ENCODE results near the gene ALG8.

The ALG8 gene

DNA sequence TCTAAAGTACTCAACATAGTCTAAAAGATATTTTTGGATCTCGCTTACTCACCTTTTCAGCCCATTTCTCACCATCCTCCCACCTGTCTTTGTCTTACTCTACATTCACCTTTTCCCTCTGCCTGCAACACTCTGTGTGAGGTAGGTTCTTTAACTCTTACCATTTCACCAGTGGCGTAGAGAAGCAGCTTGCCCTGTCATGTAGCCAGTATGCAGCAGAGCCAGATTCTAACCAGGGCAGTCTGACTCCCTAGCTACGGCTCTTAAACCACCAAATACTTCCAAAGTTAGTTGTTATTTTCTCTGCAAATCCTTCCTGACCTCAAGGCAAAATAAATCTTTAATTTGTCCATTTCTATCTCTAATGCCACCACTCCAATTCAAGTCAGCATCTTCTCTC, 7.5 kb downstream of the ALG8 start:
- no peak overlapping the region for H2AFZ ChIP-seq (ENCODE audit: low read depth, low read length)
- peaks cover 16% of the 10 kb centered on the region for H3K79me1 ChIP-seq (replicated peaks; ENCODE audit: low read length, poor library complexity, severe bottlenecking)
- H3K4me2 ChIP-seq (ENCODE audit: low read length, poor library complexity, severe bottlenecking), result no peak overlapping the region
- no peak overlapping the region for H3K14ac ChIP-seq (ENCODE audit: low read length in 2 of 2)
- H4K91ac ChIP-seq (ENCODE audit: low read length), result no peak overlapping the region
- H3K4me1 ChIP-seq (ENCODE audit: control insufficient read depth, insufficient read depth, low read depth, low read length), result no peaks in the 10 kb centered on the region
- no peak overlapping the region for H3K4me3 ChIP-seq (ENCODE audit: insufficient read depth in 1 of 2, low read depth in 1 of 2, low read length in 2 of 2)
- H3K9me3 ChIP-seq (ENCODE audit: control insufficient read depth, low read length), result no peaks in the 10 kb centered on the region
- H2BK12ac ChIP-seq (ENCODE audit: low read length in 2 of 2), result no peak overlapping the region
- H3K4ac ChIP-seq (ENCODE audit: low read depth in 1 of 2, low read length in 2 of 2), result no peak overlapping the region
- no peak overlapping the region for H4K8ac ChIP-seq (ENCODE audit: low read length)
- no peak overlapping the region for H3K27ac ChIP-seq (ENCODE audit: low read length, poor library complexity, severe bottlenecking)
- no peak overlapping the region for H2AK5ac ChIP-seq (ENCODE audit: low read length, severe bottlenecking)
- no peak for DNase-seq
- H3K36me3 ChIP-seq (ENCODE audit: control insufficient read depth in 1 of 2, insufficient read depth in 2 of 2, low read depth in 1 of 2, low read length in 2 of 2), result peaks cover 0 to 15% of the 10 kb centered on the region in 2 experiments
- no peak overlapping the region for H2BK15ac ChIP-seq (ENCODE audit: low read depth, poor library complexity, severe bottlenecking)
- 65% methylated on average over 3 of the region's 3 CpGs for WGBS
- no peak overlapping the region for H3K9ac ChIP-seq (ENCODE audit: low read length)
- no peak overlapping the region for H2BK120ac ChIP-seq (ENCODE audit: low read depth, low read length)
- no peak overlapping the region for H3K18ac ChIP-seq (ENCODE audit: low read depth in 1 of 2, low read length in 2 of 2)
- no peaks in the 10 kb centered on the region for H3K27me3 ChIP-seq (ENCODE audit: control insufficient read depth in 1 of 2, insufficient read depth in 1 of 2, low read length in 2 of 2)
- H2BK5ac ChIP-seq (ENCODE audit: low read depth, low read length, poor library complexity, severe bottlenecking), result no peak overlapping the region
- no peak overlapping the region for H3K23ac ChIP-seq (ENCODE audit: low read length in 2 of 2)

DNA sequence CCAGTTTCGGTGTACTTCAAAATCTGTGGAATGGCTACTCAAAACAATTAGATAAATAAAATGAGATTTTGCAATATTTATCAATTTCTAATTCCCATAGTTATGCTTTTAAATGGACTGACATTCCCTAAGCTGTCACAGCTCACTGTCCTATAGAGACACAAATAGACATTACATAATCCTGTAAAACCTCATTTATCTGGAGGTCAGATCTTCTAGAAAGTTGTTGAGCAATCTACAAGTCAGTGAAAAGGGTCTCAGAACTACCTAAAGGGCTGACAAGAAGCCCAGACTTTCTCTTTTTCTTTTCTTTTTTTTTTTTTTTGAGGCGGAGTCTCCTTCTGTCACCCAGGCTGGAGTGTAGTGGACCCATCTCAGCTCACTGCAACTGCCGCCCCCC, 12.0 kb downstream of the ALG8 start:
- WGBS, result 100% methylated on average over 2 of the region's 3 CpGs
- Histone ChIP-seq H3K18ac (ENCODE audit: low read depth in 1 of 2, low read length in 2 of 2) (no peak overlapping the region), H2AFZ (ENCODE audit: low read depth, low read length) (no peak overlapping the region), H3K9ac (ENCODE audit: low read length) (no peak overlapping the region), H4K91ac (ENCODE audit: low read length) (no peak overlapping the region), H2BK120ac (ENCODE audit: low read depth, low read length) (no peak overlapping the region), H4K8ac (ENCODE audit: low read length) (no peak overlapping the region), H3K4me2 (ENCODE audit: low read length, poor library complexity, severe bottlenecking) (no peak overlapping the region), H2BK5ac (ENCODE audit: low read depth, low read length, poor library complexity, severe bottlenecking) (no peak overlapping the region), H3K79me1 (replicated peaks; ENCODE audit: low read length, poor library complexity, severe bottlenecking) (peaks cover 11% of the 10 kb centered on the region), H3K4me1 (ENCODE audit: control insufficient read depth, insufficient read depth, low read depth, low read length) (no peaks in the 10 kb centered on the region), H3K9me3 (ENCODE audit: control insufficient read depth, low read length) (no peaks in the 10 kb centered on the region), H3K4me3 (ENCODE audit: insufficient read depth in 1 of 2, low read depth in 1 of 2, low read length in 2 of 2) (no peak overlapping the region), H3K4ac (ENCODE audit: low read depth in 1 of 2, low read length in 2 of 2) (no peak overlapping the region), H2BK15ac (ENCODE audit: low read depth, poor library complexity, severe bottlenecking) (no peak overlapping the region), H3K27me3 (ENCODE audit: control insufficient read depth in 1 of 2, insufficient read depth in 1 of 2, low read length in 2 of 2) (no peaks in the 10 kb centered on the region), H2AK5ac (ENCODE audit: low read length, severe bottlenecking) (no peak overlapping the region), H3K23ac (ENCODE audit: low read length in 2 of 2) (no peak overlapping the region), H2BK12ac (ENCODE audit: low read length in 2 of 2) (no peak overlapping the region), H3K14ac (ENCODE audit: low read length in 2 of 2) (no peak overlapping the region), H3K27ac (ENCODE audit: low read length, poor library complexity, severe bottlenecking) (no peak overlapping the region), H3K36me3 (ENCODE audit: control insufficient read depth in 1 of 2, insufficient read depth in 2 of 2, low read depth in 1 of 2, low read length in 2 of 2) (peaks cover 7 to 14% of the 10 kb centered on the region in 2 experiments)
- no peak for DNase-seq

DNA sequence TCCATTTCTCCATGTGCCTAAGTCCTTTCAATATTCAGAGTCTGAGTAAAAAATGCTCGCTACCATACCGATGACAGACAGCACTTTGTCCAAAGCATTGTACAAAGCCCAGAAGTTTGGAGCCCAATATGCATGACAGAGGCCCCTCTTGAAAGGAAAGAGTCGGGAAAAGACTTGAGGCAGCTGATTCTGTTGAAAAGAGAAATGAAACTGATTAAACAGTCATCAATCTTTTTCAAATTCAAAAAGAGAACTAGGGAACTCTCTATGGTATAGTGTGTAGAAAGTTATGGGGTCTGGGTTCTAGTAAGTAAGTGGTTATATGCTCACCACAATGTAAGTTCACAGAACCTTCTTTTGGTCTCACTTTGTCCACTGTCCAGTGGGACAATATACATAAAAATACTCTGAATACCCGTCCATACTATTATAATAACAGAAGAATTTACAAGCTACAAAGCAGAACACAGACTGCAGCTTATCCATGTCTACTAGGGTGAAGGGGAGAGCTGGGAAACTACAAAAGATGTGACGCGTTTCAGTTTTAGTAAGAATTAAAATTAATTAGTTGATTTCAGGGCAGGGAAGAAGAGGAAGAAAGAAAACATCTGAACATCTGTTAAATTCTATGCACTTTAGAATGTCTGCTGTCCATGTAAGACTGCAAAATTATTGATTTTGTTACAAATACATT, 26.7 kb downstream of the ALG8 start:
- no peak overlapping the region for H3K4me3 ChIP-seq (ENCODE audit: insufficient read depth in 1 of 2, low read depth in 1 of 2, low read length in 2 of 2)
- H3K9ac ChIP-seq (ENCODE audit: low read length), result no peak overlapping the region
- no peak overlapping the region for H3K23ac ChIP-seq (ENCODE audit: low read length in 2 of 2)
- H3K18ac ChIP-seq (ENCODE audit: low read depth in 1 of 2, low read length in 2 of 2), result no peak overlapping the region
- H2AK5ac ChIP-seq (ENCODE audit: low read length, severe bottlenecking), result no peak overlapping the region
- no peak overlapping the region for H3K4ac ChIP-seq (ENCODE audit: low read depth in 1 of 2, low read length in 2 of 2)
- H3K27ac ChIP-seq (ENCODE audit: low read length, poor library complexity, severe bottlenecking), result no peak overlapping the region
- no peak overlapping the region for H2BK120ac ChIP-seq (ENCODE audit: low read depth, low read length)
- no peak overlapping the region for H4K91ac ChIP-seq (ENCODE audit: low read length)
- 100% methylated on average over 5 of the region's 6 CpGs for WGBS
- H3K14ac ChIP-seq (ENCODE audit: low read length in 2 of 2), result no peak overlapping the region
- H3K79me1 ChIP-seq (replicated peaks; ENCODE audit: low read length, poor library complexity, severe bottlenecking), result peaks cover 2% of the 10 kb centered on the region
- H4K8ac ChIP-seq (ENCODE audit: low read length), result no peak overlapping the region
- peaks cover 5 to 56% of the 10 kb centered on the region in 2 experiments for H3K36me3 ChIP-seq (ENCODE audit: control insufficient read depth in 1 of 2, insufficient read depth in 2 of 2, low read depth in 1 of 2, low read length in 2 of 2)
- no peak overlapping the region for H2BK15ac ChIP-seq (ENCODE audit: low read depth, poor library complexity, severe bottlenecking)
- no peaks in the 10 kb centered on the region for H3K9me3 ChIP-seq (ENCODE audit: control insufficient read depth, low read length)
- H2AFZ ChIP-seq (ENCODE audit: low read depth, low read length), result no peak overlapping the region
- no peak overlapping the region for H2BK12ac ChIP-seq (ENCODE audit: low read length in 2 of 2)
- H3K4me2 ChIP-seq (ENCODE audit: low read length, poor library complexity, severe bottlenecking), result no peak overlapping the region
- H3K4me1 ChIP-seq (ENCODE audit: control insufficient read depth, insufficient read depth, low read depth, low read length), result no peaks in the 10 kb centered on the region
- no peak overlapping the region for H2BK5ac ChIP-seq (ENCODE audit: low read depth, low read length, poor library complexity, severe bottlenecking)
- DNase-seq, result no peak
- no peaks in the 10 kb centered on the region for H3K27me3 ChIP-seq (ENCODE audit: control insufficient read depth in 1 of 2, insufficient read depth in 1 of 2, low read length in 2 of 2)

DNA sequence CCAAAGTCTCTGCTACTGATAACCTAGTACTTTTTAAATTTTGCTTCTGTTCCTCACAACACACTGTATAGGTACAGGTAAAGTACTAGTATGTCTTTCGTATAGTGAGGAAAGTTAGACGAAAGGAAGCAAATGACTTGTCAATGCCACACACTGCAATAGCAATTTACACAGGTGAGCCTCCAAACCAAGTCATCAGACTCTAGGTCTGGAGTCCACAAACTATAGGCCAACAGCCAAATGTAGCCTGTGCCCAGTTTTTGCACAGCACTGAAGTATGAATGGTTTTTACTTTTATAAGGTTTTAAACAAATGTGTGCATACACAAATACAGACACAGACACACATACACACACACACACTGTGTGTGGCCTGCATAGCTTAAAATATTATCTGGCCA, 28.1 kb downstream of the ALG8 start:
- Histone ChIP-seq H3K9ac (ENCODE audit: low read length) (no peak overlapping the region), H3K14ac (ENCODE audit: low read length in 2 of 2) (no peak overlapping the region), H3K27ac (ENCODE audit: low read length, poor library complexity, severe bottlenecking) (no peak overlapping the region), H2AK5ac (ENCODE audit: low read length, severe bottlenecking) (no peak overlapping the region), H3K4me2 (ENCODE audit: low read length, poor library complexity, severe bottlenecking) (no peak overlapping the region), H3K36me3 (ENCODE audit: control insufficient read depth in 1 of 2, insufficient read depth in 2 of 2, low read depth in 1 of 2, low read length in 2 of 2) (peaks cover 3 to 54% of the 10 kb centered on the region in 2 experiments), H4K8ac (ENCODE audit: low read length) (no peak overlapping the region), H3K4me3 (ENCODE audit: insufficient read depth in 1 of 2, low read depth in 1 of 2, low read length in 2 of 2) (no peak overlapping the region), H3K4me1 (ENCODE audit: control insufficient read depth, insufficient read depth, low read depth, low read length) (no peaks in the 10 kb centered on the region), H4K91ac (ENCODE audit: low read length) (no peak overlapping the region), H3K23ac (ENCODE audit: low read length in 2 of 2) (no peak overlapping the region), H2BK120ac (ENCODE audit: low read depth, low read length) (no peak overlapping the region), H3K79me1 (replicated peaks; ENCODE audit: low read length, poor library complexity, severe bottlenecking) (peaks cover 2% of the 10 kb centered on the region), H3K18ac (ENCODE audit: low read depth in 1 of 2, low read length in 2 of 2) (no peak overlapping the region), H3K4ac (ENCODE audit: low read depth in 1 of 2, low read length in 2 of 2) (no peak overlapping the region), H2BK5ac (ENCODE audit: low read depth, low read length, poor library complexity, severe bottlenecking) (no peak overlapping the region), H2BK15ac (ENCODE audit: low read depth, poor library complexity, severe bottlenecking) (no peak overlapping the region), H2BK12ac (ENCODE audit: low read length in 2 of 2) (no peak overlapping the region), H3K9me3 (ENCODE audit: control insufficient read depth, low read length) (no peaks in the 10 kb centered on the region), H3K27me3 (ENCODE audit: control insufficient read depth in 1 of 2, insufficient read depth in 1 of 2, low read length in 2 of 2) (no peaks in the 10 kb centered on the region), H2AFZ (ENCODE audit: low read depth, low read length) (no peak overlapping the region)
- DNase-seq, result no peak
- 100% methylated on average over 2 of the region's 2 CpGs for WGBS

All from mesenchymal stem cell (in vitro differentiated cells and primary cell).